ENCODE results near the gene LHFPL2. TPM values are rescaled to one million over a fixed set of nuclear protein-coding genes. Genes with fewer than 3 reads are reported as not detected.
A peak's percentile ranks its signal among the peaks of the same experiment; 100 is the strongest.

Gene LHFPL2
- total and polyA plus RNA-seq, 2 experiments from 2014 or later, result 96.6 to 126 TPM

GRCh38 chr5:78634229-78634628 lies 14.3 kb downstream of the LHFPL2 start:
- Histone ChIP-seq H3K27me3 (no peaks in the 10 kb centered on the region), H3K36me3 (peaks cover 29% of the 10 kb centered on the region), H3K4me1 (ENCODE audit: low read depth) (peaks cover 75% of the 10 kb centered on the region), H3K27ac (peak overlapping the region; percentile 98), H3K4me3 (no peak overlapping the region), H3K9me3 (ENCODE audit: low read depth) (no peaks in the 10 kb centered on the region)
- DNase-seq (ENCODE audit: low read depth in 1 of 2, low spot score in 1 of 2), result no peak
- no peak for TF ChIP-seq CTCF (IDR thresholded peaks at IDR 0.05; ENCODE audit: low read depth, low read length)

GRCh38 chr5:78633700-78634099 lies 14.9 kb downstream of the LHFPL2 start:
- peaks cover 31% of the 10 kb centered on the region for H3K36me3 ChIP-seq
- peaks cover 75% of the 10 kb centered on the region for H3K4me1 ChIP-seq (ENCODE audit: low read depth)
- no peak for TF ChIP-seq CTCF (IDR thresholded peaks at IDR 0.05; ENCODE audit: low read depth, low read length)
- no peaks in the 10 kb centered on the region for H3K27me3 ChIP-seq
- DNase-seq (ENCODE audit: low read depth in 1 of 2, low spot score in 1 of 2), result peak in 1 of 2 donors; percentile 50
- no peak overlapping the region for H3K4me3 ChIP-seq
- H3K27ac ChIP-seq, result peak overlapping the region; percentile 98
- H3K9me3 ChIP-seq (ENCODE audit: low read depth), result no peaks in the 10 kb centered on the region

GRCh38 chr5:78632467-78632866 lies 16.1 kb downstream of the LHFPL2 start:
- Histone ChIP-seq H3K27ac (peak overlapping the region; percentile 98), H3K4me3 (no peak overlapping the region), H3K9me3 (ENCODE audit: low read depth) (no peaks in the 10 kb centered on the region), H3K27me3 (no peaks in the 10 kb centered on the region), H3K4me1 (ENCODE audit: low read depth) (peaks cover 75% of the 10 kb centered on the region), H3K36me3 (peaks cover 42% of the 10 kb centered on the region)
- TF ChIP-seq CTCF (IDR thresholded peaks at IDR 0.05; ENCODE audit: low read depth, low read length), result no peak
- DNase-seq (ENCODE audit: low read depth in 1 of 2, low spot score in 1 of 2), result no peak

GRCh38 chr5:78631931-78632330 lies 16.6 kb downstream of the LHFPL2 start:
- H3K4me1 ChIP-seq (ENCODE audit: low read depth), result peaks cover 75% of the 10 kb centered on the region
- peak overlapping the region; percentile 98 for H3K27ac ChIP-seq
- H3K4me3 ChIP-seq, result no peak overlapping the region
- no peak for DNase-seq (ENCODE audit: low read depth in 1 of 2, low spot score in 1 of 2)
- peaks cover 44% of the 10 kb centered on the region for H3K36me3 ChIP-seq
- no peaks in the 10 kb centered on the region for H3K27me3 ChIP-seq
- H3K9me3 ChIP-seq (ENCODE audit: low read depth), result no peaks in the 10 kb centered on the region
- TF ChIP-seq CTCF (IDR thresholded peaks at IDR 0.05; ENCODE audit: low read depth, low read length), result no peak

GRCh38 chr5:78630047-78630446 lies 18.5 kb downstream of the LHFPL2 start:
- DNase-seq (ENCODE audit: low read depth in 1 of 2, low spot score in 1 of 2), result no peak
- peaks cover 76% of the 10 kb centered on the region for H3K4me1 ChIP-seq (ENCODE audit: low read depth)
- TF ChIP-seq CTCF (IDR thresholded peaks at IDR 0.05; ENCODE audit: low read depth, low read length), result no peak
- peak overlapping the region; percentile 83 for H3K27ac ChIP-seq
- no peaks in the 10 kb centered on the region for H3K27me3 ChIP-seq
- no peaks in the 10 kb centered on the region for H3K9me3 ChIP-seq (ENCODE audit: low read depth)
- peaks cover 47% of the 10 kb centered on the region for H3K36me3 ChIP-seq
- no peak overlapping the region for H3K4me3 ChIP-seq

GRCh38 chr5:78629624-78630023 lies 18.9 kb downstream of the LHFPL2 start:
- Histone ChIP-seq H3K36me3 (peaks cover 47% of the 10 kb centered on the region), H3K4me3 (no peak overlapping the region), H3K27ac (peak overlapping the region; percentile 83), H3K9me3 (ENCODE audit: low read depth) (no peaks in the 10 kb centered on the region), H3K27me3 (no peaks in the 10 kb centered on the region), H3K4me1 (ENCODE audit: low read depth) (peaks cover 76% of the 10 kb centered on the region)
- no peak for TF ChIP-seq CTCF (IDR thresholded peaks at IDR 0.05; ENCODE audit: low read depth, low read length)
- no peak for DNase-seq (ENCODE audit: low read depth in 1 of 2, low spot score in 1 of 2)
